ENCODE data around the gene PTPN20.

The PTPN20 gene

DNA sequence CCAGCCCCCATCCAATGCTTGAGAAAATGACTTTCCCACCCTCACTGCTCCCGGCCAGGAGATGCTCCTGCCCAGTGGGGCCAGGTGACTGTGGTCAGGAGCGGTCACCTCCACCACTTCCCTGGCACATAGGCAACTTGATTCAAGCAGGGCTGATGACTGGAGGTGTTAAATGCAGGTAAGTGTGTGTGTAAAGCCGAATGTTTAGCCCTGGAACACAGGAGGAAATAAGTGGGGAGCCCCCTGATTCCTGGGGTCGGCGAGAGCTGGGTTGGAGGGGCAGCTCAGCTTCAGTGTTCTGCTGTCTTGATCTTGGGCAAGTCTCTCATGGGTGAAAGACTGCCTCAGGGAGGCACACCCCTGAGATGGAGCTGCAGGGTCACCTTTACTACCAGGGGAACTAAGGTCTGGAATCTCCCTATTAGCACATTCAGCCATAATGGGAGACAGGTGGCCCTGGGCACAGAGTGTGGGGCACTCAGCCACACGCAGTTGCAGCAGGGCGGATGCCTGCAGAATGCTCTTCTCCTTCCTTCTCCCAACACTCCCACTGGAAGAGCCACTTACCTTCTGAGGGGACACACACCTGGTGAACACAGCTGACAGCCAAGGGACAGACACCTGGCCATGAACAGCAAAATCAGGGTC lies 124.1 kb downstream of the PTPN20 start:
- DNase-seq = no peak

DNA sequence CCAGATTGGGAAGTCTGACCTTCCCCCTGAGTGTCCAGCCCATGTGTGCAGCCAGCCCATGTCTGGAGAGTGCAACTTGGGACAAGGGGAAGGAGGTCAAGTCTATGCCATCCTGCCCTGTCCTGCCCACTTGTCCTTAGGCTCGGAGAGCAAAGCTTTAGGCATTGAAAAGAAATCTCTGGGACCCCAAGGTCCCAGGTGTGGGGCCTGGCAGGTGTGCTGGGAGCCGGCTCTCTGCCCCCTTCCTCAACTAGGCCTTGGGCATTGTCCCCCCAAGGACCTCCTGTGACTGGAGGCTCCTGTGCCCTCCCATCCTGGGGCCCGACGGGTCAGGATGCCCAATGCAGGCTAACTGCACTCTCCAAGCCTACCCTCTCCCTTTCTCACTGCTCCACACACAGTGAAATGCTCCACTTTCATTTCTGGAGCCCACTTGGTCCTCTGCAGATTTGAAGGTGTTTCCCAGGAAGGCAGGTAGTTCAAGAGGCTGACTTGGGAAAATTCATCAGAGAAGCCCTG lies 124.7 kb downstream of the PTPN20 start:
- DNase-seq = no peak

- no peak for DNase-seq
These were observed 125.5 kb downstream of the PTPN20 start for GRCh38 chr10:47036771-47037170.

GRCh38 chr10:47037654-47038425 lies 126.6 kb downstream of the PTPN20 start:
- DNase-seq = no peak

- DNase-seq = no peak
These were observed 127.8 kb downstream of the PTPN20 start for GRCh38 chr10:47038881-47039561.

DNA sequence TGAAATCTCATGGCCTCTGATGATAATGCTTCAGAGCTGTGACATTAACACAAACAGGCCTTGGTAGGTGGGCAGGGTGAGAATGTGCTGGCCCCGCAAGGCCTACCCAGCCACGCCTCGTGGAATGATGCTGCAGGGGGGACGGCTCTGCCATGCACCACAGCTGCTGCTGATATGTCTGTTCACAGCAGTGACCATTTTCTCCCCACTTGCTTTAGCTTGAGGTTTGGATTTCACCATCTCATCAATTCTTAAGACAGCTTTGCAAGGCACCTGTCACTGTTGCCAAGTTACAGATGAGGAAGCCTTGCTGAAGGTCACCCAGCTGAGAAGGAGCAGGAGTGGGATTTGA lies 128.3 kb downstream of the PTPN20 start:
- DNase-seq = no peak

DNA sequence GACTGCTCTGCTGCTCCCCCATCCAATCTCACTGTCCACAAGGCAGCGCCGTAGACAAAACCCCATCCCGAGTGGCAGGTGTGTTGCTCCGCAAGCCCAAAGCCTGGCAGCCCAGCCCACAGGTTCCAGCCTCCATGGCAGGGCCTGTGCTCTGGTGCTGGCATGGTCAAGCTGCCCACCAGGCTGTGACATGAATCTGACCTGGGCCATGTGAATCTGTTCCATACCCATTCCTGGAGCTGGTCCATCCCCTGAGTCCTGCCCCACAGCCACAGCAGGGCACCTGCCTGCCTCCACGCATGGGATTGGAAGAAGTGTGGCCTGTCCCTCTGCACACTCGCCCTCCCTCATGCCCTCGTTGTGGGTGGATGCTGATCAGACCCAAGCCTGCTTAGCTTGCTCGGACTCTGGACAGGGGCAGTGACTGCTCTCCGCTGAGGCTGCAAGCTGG lies 128.8 kb downstream of the PTPN20 start:
- DNase-seq = no peak

DNA sequence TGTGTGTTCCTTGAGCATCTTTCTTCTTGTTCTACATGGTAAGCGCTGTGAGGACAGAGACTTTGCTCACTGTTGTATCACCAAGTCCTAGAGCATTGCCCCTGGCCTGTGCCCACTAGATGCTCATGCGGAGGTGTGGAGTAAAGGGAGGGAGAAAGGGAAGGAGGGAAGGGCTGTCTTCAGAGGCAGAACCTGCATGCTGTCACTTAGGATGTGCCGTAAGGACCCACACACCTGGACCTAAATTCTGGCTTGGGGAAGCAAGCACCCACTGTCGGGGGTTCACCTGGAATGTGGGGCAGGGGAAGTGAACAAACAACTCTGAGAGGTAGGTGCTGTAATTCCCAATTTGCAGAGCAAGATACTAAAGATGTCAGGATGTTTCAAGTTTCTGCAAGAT lies 129.5 kb downstream of the PTPN20 start:
- no peak for DNase-seq

DNA sequence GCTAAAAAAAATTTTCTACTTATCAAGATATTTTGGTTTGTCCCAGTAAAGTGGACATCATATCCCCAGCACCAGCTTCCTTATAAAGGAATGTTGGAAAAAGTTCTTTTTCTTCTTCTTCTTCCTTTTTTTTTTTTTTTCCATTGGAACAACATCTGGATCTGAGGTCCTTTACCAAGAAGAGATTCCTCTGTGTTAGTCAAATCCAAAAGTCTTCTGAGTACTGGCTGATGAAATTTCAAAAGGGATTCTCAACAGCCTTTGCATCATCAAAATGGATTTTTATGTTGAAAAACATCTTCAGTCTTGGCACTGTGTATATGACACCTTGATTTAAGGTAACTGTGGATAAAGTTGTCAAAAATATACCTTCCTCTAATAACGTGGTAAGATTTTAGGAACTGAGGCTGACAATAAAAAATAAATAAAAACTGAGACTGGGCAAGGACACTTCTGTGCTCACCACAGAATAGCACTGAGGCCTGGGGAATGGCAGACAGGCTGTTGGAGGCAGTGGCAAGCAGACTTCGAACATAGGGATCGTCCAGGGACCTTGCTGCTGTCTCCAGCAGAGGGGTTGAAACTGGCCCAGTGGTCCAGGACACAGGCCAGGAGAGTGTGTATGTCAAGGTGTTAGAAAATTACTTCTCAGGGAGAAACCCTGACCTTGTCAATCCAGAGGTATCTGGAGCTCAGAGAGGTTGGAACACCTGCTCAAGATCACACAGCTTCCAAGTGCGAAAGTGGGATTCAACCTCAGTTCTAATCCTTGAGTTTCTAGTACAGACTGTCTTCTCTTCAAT lies 130.4 kb downstream of the PTPN20 start:
- no peak for DNase-seq

DNA sequence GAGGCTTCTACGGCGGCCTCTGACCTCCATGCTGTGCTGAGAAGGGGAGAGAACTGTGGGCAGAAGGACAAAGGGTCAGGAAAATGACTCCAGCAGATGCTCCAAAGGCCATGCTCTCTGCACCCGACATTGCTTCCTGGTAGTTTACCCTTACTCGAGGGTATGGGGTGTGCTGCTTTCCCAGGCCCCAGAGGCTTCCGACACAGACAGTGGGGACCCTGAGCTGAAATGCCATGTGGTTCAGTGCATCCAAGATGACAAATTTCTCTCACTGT lies 130.9 kb downstream of the PTPN20 start:
- DNase-seq = no peak

DNA sequence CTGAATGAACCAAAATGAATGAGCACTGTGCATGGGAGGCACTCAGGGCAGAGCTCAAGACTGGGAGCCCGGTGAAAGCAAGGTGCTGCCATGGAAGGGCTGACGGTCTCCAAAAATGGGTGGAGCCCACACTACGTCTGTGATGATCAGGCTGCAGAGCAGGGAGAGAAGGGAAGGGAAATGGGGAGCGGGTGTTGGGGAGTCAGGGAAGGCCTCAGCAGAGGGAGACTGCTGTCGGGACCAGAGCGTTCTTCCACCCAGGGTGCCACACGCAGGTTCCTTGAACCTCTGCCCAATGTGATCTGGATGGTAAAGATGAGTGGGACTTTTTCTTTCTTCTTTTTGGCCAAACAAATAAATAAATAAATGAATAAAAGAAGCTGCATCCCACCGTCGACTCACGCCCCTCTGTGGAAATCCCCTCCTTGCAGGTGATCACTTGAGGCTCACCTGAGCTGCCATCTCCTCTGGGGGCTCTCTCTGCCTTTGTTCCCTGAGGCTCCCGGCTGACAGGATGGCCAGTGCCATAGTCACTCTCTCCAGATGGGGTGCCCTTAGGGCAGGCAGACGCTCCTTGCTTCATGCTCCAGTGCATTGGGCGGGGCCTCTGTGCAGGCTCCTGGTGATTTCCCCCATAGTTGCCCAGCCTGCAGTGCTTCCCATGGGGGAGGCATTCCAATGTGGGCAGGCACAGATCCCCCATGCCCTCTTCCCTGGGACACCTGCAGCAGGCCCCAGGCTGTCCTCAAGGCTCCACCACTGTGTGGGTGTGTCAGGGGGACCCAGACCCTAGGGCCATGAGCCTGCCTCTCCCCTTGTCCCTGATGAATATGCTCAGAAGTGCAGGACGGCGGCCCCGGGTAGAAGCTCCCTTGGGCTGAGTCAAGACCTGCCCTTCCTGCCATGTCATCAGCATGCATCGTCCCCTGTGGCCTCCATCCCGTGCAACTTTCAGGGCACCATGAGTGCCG lies 131.8 kb downstream of the PTPN20 start:
- no peak for DNase-seq

- DNase-seq = no peak
These were observed 132.8 kb downstream of the PTPN20 start for GRCh38 chr10:47043928-47044538.

DNA sequence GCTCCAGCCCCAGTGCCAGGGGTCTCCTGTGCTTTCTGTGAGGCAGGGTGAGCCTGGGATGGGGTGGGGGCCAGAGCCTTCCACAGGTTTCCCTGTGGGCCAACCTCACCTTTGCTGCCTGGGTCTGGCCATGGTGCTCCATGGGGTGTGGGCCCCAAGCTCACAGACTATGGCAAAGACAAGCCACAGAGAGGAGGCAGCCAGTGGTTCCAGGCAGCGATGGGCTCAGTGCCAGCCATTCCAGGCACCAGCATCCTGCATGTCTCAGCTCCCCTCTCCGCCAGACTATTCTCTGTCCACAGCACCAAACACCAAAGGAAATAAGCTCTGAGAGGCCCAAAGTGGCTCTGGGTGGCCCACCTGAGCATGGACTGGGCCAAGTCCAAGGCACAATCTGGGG lies 133.5 kb downstream of the PTPN20 start:
- no peak for DNase-seq

DNA sequence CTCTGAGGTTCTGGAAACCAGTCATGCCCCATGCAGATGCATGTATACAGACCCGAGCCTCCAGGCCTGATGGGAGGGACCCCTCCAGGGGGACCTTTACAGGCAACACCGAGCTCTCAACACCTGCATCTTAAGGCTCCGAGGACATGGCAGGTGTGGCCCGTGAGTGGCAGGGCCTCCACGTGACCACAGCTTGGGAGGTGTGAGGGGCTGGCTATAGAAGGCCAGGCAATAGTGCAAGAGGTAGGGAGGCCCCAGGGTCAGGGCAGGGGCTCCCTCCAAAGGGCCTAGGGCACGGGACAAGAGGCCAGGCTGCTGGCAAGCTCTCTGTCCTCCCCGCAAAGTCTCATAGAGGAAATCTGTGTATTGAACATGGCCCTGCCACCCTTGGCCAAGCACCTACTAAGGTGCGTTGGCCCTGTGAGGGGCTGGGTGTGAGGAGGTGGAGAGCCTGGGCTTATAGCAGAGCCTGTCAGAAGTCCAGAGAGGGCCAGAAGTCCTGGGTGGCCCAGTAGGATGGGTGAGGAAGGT lies 134.2 kb downstream of the PTPN20 start:
- no peak for DNase-seq

DNA sequence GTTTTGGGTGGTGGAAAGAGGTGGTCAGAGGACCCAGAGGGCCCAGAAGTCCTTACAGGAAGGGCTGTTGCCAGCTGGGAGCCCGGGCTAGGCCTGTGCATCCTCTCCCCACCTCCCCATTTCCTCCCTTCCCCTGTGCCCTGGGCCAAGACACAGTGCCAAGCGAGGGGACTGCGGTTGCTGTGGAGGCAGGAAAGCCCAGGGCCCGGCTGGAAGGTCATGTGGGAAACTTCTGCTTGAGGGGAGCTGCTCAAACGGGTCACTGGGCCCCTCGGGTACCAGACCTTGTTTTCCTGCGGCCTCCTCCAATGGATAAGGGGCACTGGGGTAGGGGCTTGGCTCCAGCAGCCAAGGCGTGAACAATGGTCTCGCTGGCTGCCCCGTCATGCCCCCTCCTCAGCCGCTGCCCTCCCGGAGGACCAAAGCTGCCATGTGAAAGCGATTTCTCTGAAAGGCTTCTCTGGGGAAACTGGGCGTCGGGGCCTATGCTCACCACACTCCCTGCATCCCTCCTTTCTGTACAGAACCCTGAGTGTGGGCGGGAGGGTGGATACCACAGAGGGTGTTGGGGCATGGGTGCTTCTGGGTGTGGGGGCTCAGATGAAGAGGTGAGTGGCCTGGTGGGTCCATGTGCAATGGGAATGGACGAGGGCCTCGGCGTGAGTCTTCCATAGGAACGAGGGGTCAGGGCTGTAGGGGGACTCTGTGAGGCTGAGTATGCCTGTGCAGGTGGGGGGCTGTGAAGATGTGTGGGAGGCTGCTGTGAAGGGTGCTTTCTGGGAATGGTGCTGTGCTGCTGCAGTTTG lies 135.3 kb downstream of the PTPN20 start:
- DNase-seq = no peak

- DNase-seq = no peak
These were observed 135.9 kb downstream of the PTPN20 start for GRCh38 chr10:47047127-47047504.

DNA sequence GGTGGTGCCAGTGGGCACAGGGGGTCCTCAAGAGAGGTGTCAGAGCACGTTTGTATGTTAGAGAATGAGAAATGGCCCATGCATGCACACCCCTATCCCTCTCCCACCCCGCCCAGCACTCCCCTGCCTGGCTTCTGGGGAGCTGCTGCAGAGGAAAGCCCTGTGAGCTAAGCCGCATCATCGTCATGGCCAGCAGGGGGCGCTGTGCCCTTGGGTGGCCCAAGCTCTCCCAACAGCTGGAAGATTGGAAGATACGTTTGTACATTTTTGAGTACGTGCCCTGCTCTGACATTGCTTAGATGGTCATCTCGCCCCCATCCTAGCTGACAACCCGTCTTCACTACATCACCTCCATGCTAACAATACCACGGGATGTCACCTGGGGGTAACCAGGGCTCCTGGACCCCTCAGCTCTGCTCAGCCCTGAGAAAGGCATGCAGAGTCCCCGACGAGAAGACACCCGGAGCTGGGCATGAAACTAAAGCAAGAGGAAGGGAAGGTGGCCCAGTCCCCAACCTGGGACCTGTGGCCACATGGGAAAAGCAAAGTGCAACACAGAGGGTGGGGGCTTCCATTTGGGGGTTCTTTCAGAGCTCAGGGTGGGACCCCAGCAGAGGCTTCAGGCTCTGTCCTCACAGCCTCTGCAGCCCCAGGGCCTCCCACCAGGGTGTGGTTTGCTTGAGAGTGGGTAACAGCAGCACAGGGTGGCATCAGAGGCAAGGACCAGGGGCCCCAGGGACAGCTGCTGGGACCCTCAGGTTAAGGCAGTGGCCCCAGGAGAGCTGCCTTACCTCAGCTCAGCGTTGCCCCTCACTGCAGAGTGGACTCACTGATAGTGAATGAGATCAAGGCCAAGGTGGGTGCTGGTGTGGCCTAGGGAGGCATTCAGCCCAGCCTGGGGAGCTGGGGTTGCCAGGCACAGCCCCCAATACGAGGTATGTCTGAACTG lies 136.6 kb downstream of the PTPN20 start:
- DNase-seq = peak; percentile 86

GRCh38 chr10:47048526-47048905 lies 137.3 kb downstream of the PTPN20 start:
- DNase-seq = peak; percentile 34 to 39
